Activated CD4-positive, alpha-beta T cell treated with anti-CD3 and anti-CD28 coated beads, Interleukin-2, amount 50 U/mL, for 1 hour (primary cell): ENCODE results near the gene CCSER1.
"Not testable (repeated sequence)": the region's sequence is repeated elsewhere in the genome, so short reads cannot be mapped to it uniquely, and the experiment has no call there.

Source experiments
- DNase-seq: peaks from one replicate; pipeline ENCODE4 v3.0.0-alpha.2; 2020

Gene CCSER1

DNA sequence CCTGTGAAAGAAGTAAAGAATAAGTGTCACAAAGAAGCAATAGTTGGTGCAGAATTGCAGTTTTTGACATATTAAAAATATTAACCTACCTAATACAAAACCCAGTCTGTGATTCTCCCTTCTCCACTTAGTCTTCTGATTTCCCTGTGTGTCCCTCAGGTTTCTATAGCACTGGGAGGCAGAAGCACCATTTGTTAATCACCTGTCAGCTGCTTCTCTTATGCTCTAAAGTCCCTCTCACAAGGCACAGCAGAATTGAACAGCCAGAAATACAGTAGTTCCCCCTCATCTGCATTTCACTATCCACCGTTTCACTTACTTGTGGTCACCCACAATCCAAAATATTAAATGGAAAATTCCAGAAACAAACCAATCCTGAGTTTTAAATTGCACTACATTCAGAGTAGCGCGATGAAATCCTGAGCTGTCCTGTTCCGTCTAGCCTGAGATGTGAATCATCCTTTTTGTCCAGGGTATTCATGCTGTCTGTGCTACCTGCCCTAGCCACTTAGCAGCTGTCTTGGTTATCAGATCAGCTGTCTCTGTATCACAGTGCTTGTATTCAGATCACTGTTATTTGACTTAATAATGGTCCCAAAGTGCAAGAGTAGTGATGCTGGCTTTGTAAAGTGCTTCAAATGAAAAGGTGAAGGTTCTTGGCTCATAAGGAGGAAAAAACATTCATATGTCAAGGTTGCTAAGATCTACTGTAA is 1192.5 kb downstream of the CCSER1 start:
- no peak for DNase-seq

DNA sequence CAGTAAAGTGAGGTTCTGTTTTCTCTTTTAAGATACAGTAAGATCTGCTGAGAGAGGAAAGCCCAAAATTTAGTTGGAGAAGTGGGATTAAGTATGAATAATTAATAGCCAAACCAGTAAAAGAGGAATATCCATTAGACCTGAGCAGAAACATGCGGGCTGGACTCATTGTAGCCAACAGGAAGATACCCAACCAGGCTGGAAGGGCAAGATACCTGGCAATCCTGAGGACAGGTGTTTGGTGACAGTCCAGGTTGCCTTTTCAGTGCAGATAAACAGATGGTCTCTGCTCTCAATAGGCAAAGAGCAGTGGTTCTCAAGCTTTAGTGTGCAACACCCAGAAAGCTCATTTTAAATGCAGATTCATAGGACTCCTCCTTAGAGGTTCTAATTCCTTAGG is 1195.8 kb downstream of the CCSER1 start:
- DNase-seq = no peak

DNA sequence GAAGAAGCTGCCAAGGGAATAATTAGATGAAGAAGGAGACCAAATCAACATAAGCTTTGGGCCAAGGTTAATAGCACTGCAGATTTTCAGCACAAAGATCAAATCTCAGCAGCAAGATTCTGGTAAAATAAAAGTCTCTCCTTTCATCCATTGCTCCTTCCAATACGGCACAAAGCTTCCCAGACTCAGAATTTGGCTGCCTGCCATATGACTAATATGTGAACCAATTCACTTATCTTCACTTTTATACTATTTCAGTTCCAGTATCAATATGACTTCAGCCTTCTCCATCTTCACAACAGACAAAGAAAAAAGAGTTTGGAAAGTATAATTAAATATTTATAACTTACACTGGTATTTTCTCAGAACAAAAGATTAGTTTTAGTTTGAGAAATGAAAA is 1198.3 kb downstream of the CCSER1 start:
- no peak for DNase-seq

DNA sequence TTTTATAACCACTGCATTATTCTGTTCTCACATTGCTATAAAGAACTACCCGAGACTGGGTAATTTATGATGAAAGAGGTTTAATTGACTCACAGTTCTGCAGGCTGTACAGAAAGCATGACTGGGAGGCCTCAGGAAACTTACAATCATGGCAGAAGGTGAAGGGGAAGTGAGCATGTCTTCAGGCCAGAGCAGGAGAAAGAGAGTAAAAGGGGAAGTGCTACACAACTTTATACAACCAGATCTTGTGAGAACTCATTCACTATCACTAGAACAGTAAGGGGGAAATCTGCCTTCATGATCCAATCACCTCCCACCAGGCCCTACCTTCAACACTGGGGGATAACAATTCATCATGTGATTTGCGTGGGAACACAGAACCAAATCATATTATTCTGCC is 1199.0 kb downstream of the CCSER1 start:
- not testable (repeated sequence) for DNase-seq

DNA sequence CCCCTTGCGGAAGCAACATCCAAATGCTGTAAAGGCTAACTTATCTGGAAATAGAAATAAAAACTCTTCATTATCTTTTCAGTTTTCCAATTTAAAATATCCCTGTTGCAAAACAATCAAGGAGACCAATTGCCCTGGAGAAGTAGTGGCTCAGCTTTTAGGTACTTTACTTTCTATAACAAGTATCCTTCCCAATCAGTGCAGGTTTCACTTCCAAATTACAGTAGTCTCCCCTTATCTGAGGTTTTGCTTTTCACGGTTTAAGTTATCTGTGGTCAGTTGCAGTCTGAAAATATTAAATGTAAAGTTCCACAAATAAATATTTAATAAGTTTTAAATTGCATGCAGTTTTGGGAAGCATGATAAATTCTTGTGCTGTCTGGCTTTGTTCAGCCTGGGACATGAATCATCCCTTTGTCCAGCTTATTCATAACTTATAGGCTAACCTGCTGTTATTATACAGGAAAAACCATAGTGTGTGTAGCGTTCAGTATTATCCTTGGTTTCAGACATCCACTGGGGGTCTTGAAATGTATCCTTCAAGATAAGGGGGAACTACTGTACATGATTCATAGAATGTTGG is 1203.5 kb downstream of the CCSER1 start:
- no peak for DNase-seq

DNA sequence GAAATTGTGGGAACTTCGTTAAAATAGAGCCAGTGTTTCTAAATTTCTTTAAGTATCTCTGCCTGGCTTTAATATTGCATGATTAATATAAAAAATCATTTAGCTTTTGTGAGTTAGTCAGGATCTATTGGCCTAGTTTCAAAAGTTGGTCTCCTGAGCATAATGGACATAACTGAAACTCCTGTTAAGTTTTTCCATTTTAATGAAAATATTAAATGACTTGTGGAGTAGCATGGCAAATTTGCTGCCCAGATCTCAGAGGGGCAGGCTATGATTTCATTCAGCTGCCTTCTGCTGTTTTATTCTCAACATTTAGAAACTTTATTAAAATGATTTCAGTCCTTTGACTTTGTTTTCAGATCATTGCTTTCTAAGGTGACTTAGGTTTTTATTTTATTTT is 1213.6 kb downstream of the CCSER1 start:
- no peak for DNase-seq

DNA sequence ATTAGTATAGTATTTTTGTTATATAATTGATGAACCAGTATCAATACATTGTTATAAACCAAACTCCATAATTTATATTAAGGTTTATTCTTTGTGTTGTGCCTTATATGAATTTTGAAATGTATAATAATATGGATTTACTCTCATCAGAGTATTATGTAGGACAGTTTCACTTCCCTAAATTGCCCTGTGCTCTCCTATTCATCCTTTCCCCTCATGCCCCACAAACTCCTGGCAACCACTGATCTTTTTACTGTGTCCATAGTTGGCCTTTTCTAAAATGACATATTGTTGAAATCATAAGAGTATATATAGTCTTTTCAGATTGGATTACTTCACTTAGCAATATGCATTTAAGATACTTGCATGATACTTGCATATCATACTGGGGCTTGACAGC is 1218.4 kb downstream of the CCSER1 start:
- no peak for DNase-seq

DNA sequence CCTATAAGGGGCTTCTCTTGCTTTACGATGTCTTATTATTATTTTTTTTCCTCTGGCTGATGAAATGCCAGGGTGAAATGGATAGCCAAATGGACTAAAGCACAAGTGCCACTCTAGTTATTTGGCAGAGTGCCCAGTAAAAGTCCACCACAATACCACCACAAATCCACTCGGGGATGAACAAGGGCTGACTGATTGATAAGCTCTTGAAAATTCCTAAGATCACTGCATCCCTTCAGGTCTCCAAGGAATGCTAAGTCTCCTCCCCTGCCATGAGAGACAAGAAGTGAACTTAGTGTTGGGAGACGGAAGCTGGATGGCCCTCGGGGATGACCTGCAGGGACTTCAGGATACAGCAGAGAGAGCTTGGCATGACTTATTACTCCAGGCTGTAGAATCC is 1229.3 kb downstream of the CCSER1 start:
- DNase-seq = not testable (repeated sequence)

DNA sequence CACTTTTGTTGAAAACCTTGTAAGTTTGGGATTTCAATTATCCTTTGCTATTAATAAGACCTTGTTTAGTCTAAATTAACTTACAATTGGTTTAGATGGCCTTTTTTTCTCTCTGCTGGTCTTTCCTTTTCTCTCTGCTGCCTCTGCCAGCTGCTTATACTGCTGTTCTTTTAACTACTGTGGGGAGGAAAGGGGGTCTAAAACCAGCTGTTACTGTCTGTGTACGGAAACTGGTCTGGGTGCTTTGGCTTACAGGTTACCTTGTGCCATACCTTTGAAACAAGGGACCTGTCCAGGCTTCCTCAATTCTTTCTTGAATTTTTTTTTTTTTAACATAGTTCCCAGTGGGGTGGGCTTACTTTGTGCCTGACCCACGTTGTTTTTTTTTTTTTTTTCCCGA is 1230.8 kb downstream of the CCSER1 start:
- DNase-seq = not testable (repeated sequence)

DNA sequence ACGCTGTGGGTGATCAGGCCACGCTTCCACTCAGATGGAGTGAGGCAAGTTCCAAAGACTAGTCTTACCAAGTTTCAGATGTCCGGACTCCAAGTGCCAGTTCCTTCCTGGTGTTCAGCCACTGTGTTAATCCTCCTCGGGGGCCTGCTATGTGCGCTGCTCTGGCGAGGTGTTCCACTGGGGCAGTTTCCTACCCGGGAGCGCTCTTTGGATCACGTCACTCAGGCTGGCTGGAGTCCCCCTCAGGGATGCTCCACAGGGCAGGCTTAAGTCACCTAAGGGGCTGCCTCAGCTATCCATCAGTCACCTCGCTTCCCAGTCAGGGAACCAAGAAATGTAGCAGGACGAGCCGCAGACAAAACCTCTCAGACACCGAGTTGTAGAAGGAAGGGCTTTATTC is 1231.4 kb downstream of the CCSER1 start:
- DNase-seq = not testable (repeated sequence)

DNA sequence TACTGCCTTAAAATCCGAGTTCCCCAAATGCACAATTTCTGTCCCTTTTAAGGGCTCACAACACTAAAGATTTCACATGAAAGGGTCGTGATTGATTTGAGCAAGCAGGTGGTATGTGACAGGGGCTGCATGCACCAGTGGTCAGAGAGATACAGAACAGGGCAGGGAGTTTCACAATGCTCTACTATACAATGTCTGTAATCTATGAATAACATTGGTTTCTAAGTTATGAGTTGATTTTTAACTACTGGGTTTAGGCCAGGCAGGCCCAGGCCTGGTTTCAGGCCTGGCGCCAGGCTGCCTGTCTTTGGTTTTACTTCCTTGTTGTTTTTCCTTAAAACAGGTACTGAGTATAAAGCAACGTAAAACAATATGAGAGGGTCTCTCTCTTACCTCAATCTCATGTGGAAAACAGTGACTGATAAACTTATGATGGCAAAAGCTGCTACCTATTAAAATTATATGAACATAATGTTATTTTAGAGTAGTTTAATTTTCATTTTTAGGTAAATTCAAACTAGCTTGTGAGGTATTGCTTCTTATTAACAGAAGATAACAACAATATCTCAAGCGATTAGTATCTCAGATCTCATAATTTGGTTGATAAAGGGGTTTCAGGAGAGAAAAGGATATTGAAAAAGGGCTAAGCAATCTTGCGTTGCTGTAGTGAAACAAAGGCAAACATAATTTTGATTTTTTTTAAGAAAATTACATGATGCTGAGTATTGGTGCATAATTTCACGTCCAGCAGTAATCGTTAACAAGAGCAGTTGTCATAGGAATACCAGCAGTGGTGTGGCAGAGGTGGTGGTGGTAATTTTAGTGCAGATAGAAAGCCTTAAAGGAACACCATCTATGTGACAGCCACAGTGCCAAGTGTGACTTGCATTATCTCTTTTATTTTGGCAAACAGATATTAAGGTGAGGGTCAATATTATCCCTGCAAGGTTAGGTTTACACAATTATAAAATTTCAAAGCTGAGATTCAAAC is 1232.1 kb downstream of the CCSER1 start:
- no peak for DNase-seq

DNA sequence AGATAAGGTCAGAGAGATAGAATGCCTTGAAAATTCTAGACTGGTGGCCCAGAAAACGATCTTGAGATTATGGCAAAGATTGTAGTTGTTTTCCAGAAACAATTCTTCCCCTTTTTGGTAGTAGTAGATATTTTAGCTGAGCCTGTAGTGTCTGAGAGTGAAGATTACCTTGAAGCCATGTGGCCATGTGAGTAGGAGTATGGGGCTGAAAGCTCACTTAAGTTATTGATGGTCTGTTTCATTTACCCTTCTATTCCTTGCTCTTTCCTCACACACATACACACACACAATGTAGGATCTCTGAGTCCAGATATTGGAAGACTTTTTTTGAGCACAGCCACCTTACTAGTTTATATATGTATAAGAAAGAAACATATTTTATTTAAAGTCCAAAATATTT is 1234.9 kb downstream of the CCSER1 start:
- no peak for DNase-seq

DNA sequence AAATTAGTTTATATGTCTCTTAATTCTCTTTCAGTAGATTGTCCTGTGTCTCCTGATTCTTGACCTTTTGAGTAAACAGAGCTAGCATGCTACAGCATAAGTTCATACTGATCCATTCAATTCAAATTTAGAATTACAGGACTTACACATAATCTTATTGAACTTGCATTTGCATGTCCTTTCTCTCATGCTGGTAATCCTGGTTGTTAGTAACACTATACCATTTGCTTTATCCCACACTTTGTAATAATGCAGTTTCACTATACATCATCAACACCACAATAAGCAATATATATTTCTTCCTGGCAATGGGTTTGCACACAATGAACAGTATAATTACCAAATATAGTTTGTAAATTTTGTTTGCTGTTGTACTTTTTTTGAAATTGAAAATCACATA is 1239.4 kb downstream of the CCSER1 start:
- no peak for DNase-seq

DNA sequence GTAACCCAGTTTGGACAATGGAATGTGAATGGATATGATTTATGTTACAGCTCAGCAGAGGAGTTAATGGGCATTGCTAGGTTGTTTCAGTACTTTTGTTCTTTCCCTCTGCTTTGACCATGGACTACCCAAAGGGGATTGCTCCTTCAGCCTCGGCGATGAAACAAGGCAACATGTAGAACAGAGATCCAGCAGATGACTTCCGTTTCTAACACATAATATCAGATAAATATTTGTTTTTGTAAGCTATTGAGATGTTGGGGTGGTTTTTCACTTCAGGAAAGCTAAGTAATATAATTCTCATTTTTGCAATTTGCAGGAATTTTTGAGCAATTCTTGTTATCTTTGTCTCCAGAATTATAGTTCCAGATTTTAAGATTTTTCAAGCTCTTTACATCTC is 1241.9 kb downstream of the CCSER1 start:
- DNase-seq = no peak

DNA sequence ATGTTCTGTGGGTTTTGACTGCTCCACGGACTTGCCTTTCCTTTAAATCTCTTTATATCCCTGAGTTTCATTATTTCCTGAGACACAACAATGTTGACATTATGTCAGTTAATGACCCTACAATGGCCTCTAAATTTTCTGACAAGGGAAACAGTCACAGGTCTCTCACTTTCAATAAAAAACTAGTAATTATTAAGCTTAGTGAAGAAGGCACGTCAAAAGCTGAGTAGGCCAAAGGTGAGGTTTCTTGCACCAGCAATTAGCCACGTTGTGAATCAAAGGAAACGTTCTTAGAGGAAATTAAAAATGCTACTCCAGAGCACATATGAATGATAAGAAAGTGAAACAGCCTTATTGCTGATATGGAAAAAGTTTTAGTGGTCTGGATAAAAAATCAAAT is 1246.4 kb downstream of the CCSER1 start:
- no peak for DNase-seq

DNA sequence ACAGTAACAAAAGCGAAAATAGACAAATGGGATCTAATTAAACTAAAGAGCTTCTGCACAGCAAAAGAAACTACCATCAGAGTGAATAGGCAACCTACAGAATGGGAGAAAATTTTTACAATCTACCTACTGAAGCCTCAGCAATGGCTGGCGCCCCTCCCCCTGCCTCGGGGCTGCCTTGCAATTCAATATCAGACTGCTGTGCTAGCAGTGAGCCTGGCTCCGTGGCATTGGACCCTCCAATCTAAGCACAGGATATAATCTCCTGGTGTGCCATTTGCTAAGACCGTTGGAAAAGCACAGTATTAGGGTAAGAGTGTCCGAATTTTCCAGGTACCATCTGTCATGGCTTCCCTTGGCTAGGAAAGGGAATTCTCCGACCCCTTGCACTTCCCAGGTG is 1278.2 kb downstream of the CCSER1 start:
- DNase-seq = not testable (repeated sequence)

DNA sequence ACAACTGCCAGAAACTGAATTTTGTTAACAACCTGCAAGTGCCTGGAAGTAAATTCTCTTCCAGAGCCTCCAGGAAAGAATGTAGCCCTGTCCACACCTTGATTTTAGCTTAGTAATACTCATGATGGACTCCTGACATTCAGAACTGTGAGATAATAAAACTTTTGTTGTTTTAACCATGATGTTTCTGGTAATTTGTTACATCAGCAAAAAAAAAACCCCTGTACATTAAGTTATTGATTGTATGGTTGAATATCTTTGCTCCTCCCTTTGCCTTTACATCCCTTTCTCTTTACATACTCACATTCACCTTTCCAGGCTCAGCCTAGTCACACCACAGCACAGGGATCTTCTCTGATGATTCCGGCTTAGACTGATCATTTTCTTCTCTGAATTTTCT is 1294.8 kb downstream of the CCSER1 start:
- no peak for DNase-seq

DNA sequence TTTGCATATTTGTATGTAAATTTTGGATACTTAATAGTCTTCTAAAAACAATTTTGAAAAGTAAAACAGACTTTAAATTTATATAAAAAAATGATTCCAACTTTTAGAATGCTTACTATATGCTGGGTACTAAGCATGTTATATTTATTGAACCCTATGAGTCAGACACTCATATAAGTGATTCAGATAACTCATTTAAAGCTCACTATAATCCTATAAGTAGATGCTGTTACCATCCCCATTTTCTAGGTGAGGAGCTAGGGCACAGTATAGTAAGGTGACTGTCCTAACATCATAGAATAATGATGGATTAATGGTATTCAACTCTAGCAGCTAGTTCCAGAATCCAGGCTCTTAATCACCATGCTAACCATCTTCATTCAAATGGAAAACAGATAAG is 1299.5 kb downstream of the CCSER1 start:
- DNase-seq = no peak

DNA sequence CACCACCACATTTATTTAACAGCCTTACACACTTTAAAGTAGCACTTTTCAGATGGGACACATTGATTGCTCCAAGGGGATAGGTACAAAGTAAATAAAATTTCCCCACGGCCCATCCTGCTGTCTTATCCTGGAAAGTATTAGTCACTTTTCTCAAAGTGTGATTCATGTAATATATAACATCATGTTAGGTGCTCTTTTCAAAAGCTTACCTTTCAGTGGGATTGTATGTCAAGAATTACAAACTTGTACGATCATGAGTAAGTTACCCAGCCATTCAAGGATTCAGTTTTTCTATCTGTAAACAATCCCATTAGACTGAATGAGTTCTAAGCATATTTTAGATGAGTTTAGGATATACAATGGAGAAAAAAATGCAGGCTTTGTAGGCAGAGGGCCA is 1300.0 kb downstream of the CCSER1 start:
- no peak for DNase-seq

DNA sequence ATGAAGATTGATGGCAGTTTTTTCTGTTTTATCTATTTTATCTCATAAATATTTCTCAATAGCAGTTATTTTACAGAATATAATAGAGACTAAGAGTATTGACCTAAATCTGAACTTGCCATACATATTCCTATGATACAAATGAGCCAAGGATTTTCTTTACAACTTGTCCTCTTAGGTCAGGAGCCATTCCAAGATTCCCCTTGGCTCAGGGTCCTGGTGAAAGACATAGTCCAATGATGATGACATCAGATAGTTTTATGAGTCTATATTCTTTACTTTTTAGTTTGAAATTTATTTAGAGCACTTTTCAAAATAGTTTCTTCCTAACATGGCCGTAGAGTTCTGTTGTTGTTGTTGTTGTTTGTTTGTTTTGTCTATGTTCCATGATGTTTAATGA is 1307.4 kb downstream of the CCSER1 start:
- DNase-seq = no peak

DNA sequence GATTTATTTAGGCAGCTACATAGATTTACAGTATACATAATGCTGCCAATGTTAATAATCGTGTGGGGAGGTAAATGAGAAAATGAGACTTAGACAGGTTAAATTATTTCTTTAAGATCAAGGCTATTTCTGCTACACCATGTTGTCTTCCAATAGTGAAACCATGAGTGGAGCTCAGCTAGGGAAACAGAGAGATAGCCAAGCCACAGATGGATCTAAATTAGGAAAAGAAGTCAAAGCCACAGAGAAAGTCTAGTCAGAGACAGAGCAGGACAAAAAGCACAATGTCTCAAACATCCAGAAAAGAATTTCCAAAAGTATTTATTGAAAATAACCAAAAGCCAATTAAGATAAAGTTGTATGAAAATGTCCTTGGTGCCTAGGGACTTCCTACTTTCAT is 1309.4 kb downstream of the CCSER1 start:
- no peak for DNase-seq

DNA sequence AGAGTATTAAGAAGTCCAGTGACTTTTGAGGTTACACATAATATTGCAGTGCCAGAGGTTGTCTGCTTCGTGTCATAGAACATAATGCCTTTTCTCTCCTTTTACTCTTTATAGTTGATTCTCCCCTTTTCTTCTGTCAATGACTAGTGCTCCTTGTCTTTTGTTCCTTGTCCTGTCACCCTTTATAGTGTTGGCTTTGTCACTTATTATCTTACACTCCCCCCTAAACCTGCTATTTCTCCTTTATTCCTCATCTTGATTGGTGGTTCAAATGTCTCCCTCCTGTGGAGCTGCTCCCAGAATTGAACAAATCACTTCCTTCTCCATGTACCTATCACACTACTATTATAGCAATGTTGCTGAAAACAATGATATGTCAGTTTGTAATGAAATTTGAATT is 1320.0 kb downstream of the CCSER1 start:
- DNase-seq = no peak

DNA sequence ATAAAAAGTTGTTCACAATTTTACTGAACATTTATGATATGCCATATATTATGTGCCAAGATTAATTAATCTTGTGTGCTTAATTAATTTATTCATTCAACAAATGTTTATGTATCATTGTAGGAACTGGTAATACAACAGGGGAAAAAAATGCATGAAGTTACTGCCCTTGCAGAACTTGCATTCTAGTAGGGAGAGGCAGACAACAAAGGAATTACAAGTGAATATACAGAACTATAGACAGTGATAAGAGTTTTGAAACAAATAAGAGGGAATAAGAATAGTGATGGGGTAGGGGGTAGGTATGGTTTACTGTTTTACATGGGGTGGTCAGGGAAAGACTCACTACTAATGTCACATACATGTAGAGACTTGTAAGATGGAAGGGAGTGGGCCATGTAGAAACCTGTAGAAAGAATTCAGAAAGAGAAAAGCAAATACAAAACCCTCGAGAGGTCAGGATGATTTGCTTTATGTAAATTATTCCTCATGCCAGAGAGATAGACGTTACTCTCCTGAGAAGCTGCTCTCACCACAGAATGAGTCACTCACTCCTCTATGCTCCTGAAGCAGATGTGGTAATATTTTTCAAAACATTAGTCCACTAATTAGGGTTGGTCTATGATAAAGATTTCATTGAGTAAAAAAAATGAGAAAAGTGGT is 1321.6 kb downstream of the CCSER1 start:
- DNase-seq = no peak
